Colonic mucosa (tissue), 4 donors: Measurements from ENCODE around the gene SIX2. TPM values are rescaled to one million over a fixed set of nuclear protein-coding genes. Genes with fewer than 3 reads are reported as not detected.

Source experiments
- DNase-seq: peaks from one replicate; pipeline ENCODE4 v3.0.0-alpha.2; 2020
- H3K27ac ChIP-seq: fragments of 200-600 bp; one replicate; pipeline ENCODE4 v1.8.0; 2021
- H3K27me3 ChIP-seq: fragments of 200-600 bp; one replicate; pipeline ENCODE4 v1.8.0; 2021
- H3K36me3 ChIP-seq: fragments of 200-600 bp; one replicate; pipeline ENCODE4 v1.8.0; 2021
- H3K4me1 ChIP-seq: fragments of 200-600 bp; one replicate; pipeline ENCODE4 v1.8.0; 2021; ENCODE audit warnings: mild to moderate bottlenecking
- H3K4me3 ChIP-seq: fragments of 200-600 bp; one replicate; pipeline ENCODE4 v1.8.0; 2021
- H3K9ac ChIP-seq, 2 donors: one replicate each; pipeline ENCODE4 v1.7.0; 2013; ENCODE audit warnings: control low read depth in 2 of 2, low read depth in 2 of 2, low read length in 2 of 2
- H3K9me3 ChIP-seq: fragments of 200-600 bp; one replicate; pipeline ENCODE4 v1.8.0; 2021
- CTCF ChIP-seq: fragments of 200-600 bp; IDR thresholded peaks from one replicate; pipeline ENCODE4 v1.8.0; 2022; ENCODE audit warnings: antibody characterized with exemption, mild to moderate bottlenecking
- intact Hi-C: fragments of 100-400 bp; cut with DNase I; formaldehyde crosslinking; loops from one replicate; pipeline ENCODE4 v1.14.1; 2022
- total RNA-seq, 2 donors: library from RNA; stranded (reverse); fragmentation: NEBNext Ultra II Directional in 1 of 2; extraction: Animal tissue kit (Norgen Biotek cat#: 25700) in 1 of 2; gene quantifications; one replicate each; pipeline ENCODE4 v1.2.1, GENCODE V29; 2021
- donor health status: healthy.
- donor health status: DM: no; HTN: no; CAD: no.
- donor health status: DM: no; HTN: no; CAD: no.

The SIX2 gene
- total RNA-seq, 2 donors from 2014 or later, result 0.10 TPM; not detected in 1

DNA sequence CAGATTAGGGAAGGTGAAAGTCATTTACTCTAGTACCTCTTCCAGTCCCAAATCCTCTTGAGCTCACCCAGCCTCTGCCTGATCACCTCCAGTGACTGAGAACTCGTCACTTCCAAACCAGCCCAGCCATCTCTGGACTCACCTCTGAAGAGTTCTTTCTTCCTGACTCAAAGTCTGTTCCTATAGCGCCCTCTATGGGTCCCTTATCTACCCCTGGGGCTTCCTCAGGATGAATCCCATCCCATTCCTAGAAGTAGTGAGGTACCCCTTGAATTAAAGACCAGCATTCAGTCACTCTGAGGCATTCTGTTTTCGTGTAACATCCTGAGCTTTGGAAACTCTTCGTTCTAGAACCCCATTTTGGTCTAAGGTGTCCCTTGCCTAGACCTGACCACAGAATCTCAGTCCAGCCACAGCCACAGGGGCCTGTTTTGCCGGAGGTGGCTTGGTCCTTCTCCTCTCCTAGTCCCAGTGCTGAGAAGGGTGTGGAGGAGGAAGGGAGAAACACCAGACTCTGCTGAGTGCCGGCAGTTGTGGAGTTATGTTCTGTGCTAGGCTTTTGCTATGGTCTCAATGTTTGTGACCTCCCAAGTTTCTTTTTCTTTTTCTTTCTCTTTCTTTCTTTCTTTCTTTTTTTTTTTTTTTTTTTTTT, 35.1 kb downstream of the SIX2 start:
- Histone ChIP-seq H3K9me3 (no peaks in the 10 kb centered on the region), H3K4me3 (no peak overlapping the region), H3K9ac (no peak overlapping the region), H3K36me3 (no peaks in the 10 kb centered on the region), H3K27me3 (no peaks in the 10 kb centered on the region), H3K27ac (no peak overlapping the region), H3K4me1 (no peaks in the 10 kb centered on the region)
- DNase-seq, result peak; percentile 37
- no peak for TF ChIP-seq CTCF
- intact Hi-C loops, result loop anchor here (10.0 kb wide), 1 partner anchor 201 kb away; no protein-coding TSS in a partner anchor

DNA sequence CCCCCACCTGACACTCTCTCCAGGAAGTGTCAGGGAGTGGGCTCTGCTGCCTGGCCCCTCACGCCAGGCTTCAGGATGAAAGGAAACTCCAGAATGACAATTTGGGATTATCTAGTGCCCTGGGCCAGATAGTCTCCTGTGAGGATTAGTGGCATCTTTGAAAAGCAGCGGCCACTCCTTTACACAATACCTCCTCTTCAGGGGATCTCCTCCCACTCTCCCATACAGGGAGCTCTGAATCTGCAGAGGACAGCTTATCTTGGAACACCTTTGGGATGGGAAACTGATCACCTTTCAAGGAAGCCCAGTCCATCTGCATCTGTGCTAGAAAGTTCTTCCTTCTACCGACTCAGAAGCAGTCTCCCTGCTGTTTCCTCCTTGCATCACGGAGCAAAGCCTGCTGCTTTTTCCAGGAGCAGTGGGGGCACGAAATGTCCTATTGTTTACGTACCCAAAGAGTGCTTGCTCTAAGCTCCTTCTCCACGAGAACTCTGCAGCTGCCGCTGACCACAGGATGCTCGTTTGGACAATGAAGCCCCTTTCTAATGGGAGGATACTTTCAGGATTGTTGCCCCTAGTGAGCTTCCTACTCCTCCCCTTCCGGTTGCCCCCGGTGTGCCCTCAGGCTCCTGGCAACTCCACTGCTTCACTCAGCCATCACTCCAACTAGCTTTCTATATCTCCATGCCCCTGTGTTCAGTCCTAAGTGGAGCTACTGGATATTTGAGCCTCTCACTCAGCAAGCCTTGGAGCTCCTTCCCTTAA, 36.3 kb downstream of the SIX2 start:
- H3K4me1 ChIP-seq, result no peaks in the 10 kb centered on the region
- no peak overlapping the region for H3K4me3 ChIP-seq
- no peaks in the 10 kb centered on the region for H3K9me3 ChIP-seq
- no peaks in the 10 kb centered on the region for H3K27me3 ChIP-seq
- H3K36me3 ChIP-seq, result no peaks in the 10 kb centered on the region
- DNase-seq, result no peak
- no peak overlapping the region for H3K27ac ChIP-seq
- intact Hi-C loops, result loop anchor here (10.0 kb wide), 1 partner anchor 202 kb away; no protein-coding TSS in a partner anchor
- TF ChIP-seq CTCF, result no peak
- H3K9ac ChIP-seq, result no peak overlapping the region

DNA sequence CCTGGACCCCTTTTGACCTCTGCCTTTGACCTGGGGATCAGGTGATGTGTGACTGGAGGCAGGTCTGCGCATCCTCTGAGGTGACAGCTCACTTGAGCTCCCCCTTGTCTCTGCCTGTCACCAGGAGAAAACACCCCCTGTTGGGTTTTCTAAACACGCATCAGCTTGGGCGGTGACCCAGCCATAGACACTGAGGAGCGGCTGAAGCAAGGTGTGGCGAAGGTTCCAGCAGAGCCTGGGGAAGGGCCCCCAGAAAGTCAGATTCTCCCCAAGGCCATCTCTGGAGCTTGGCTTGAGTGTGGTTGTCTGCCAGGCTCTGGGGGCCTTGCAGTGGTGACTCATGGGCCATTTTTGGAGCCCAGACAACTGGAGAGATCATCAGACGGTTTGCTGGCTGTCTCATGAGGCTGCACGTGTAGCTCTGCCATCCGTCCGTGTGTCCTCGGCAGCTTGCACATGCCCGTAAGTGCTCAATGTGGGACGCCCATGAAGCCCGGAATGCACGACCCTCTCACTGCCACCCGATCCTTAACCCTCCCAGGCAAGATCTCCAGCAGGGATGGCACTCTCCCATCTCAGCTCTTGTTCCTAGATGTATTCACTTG, 38.3 kb downstream of the SIX2 start:
- Histone ChIP-seq H3K4me3 (no peak overlapping the region), H3K27ac (no peak overlapping the region), H3K36me3 (no peaks in the 10 kb centered on the region), H3K4me1 (no peaks in the 10 kb centered on the region), H3K9ac (no peak overlapping the region), H3K9me3 (no peaks in the 10 kb centered on the region), H3K27me3 (no peaks in the 10 kb centered on the region)
- no peak for DNase-seq
- TF ChIP-seq CTCF, result no peak
- intact Hi-C loops, result loop anchor here (10.0 kb wide), 1 partner anchor 204 kb away; no protein-coding TSS in a partner anchor

DNA sequence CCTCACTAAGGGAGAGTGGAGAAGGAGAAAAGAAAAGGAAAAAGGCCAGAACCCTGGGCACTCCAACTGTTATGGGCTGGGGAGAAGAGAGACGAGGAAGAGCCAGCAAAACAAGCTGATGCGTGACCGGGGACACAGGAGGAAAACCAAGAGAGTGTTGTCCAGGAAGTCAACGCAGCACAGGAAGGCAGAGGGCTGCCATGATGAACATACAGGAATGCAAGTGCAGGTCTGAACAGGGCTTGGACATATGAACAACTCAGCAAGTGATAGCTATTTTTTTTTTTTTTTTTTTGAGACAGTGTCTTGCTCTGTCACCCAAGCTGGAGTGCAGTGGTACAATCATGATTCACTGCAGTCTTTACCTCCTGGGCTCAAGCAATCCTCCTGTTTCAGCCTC, 39.3 kb downstream of the SIX2 start:
- no peak for DNase-seq
- Histone ChIP-seq H3K9me3 (no peaks in the 10 kb centered on the region), H3K27ac (no peak overlapping the region), H3K4me1 (no peaks in the 10 kb centered on the region), H3K36me3 (no peaks in the 10 kb centered on the region), H3K9ac (no peak overlapping the region), H3K27me3 (no peaks in the 10 kb centered on the region), H3K4me3 (no peak overlapping the region)
- no peak for TF ChIP-seq CTCF
- intact Hi-C loops, result loop anchor here (10.0 kb wide), 1 partner anchor 205 kb away; no protein-coding TSS in a partner anchor

DNA sequence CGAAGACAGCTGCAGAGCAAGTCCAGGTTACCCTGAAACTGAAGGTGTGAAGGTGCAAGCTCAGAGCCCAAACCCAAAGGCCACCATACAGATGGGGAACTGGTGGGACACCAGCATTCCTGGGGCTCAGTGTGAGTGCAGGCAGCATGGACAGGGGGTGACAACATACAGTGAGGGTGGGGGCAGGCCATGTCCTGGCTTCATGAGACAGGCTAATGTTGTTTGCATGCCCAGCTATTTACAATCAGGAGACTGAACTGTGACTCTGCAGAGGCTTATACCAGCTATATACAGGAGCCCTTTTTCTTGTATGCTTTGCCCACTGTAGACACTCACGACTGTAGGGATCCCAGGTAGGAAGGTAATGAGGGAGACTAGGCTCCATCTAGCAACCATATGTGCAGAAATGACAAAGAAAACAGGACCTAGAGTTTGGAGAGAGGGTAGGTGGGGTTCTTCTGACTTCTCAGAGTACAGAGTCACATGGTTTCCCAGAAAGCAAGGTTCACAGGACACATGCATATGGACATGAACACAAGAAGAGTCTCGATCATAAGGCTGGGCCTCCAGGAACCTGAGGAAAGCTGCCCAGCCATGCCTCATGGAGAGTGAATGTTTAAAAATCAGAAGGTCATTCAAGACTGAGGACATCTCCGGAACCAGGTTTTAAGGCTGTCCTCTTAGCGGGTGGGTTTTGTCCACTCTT, 41.4 kb downstream of the SIX2 start:
- Histone ChIP-seq H3K27me3 (no peaks in the 10 kb centered on the region), H3K9ac (no peak overlapping the region), H3K4me1 (no peaks in the 10 kb centered on the region), H3K36me3 (no peaks in the 10 kb centered on the region), H3K9me3 (no peaks in the 10 kb centered on the region), H3K4me3 (no peak overlapping the region), H3K27ac (no peak overlapping the region)
- TF ChIP-seq CTCF, result no peak
- intact Hi-C loops, result no loop called here
- DNase-seq, result no peak
